KOPT-K1 (cell line): ENCODE measurements around the gene TCERG1.

Experiments used
- H3K27ac ChIP-seq: fragments of 200-600 bp; sonication (generic); 2 replicates; pipeline ENCODE4 v1.5.1; 2016; ENCODE audit warnings: antibody characterized with exemption, mild to moderate bottlenecking, low read depth, low read length; ENCODE audit not compliant: poor library complexity, severe bottlenecking
- H3K36me3 ChIP-seq: fragments of 200-600 bp; sonication (generic); 2 replicates; pipeline ENCODE4 v1.5.1; 2017; ENCODE audit warnings: antibody characterized with exemption, mild to moderate bottlenecking, low read length, moderate library complexity; ENCODE audit not compliant: insufficient read depth
- H3K9me3 ChIP-seq: fragments of 200-600 bp; sonication (generic); 2 replicates; pipeline ENCODE4 v1.5.1; 2017; ENCODE audit warnings: antibody characterized with exemption, low read length, mild to moderate bottlenecking; ENCODE audit not compliant: insufficient read depth, poor library complexity, severe bottlenecking

Gene TCERG1

GRCh38 chr5:146446861-146447733 lies at the start of gene TCERG1:
Gene TCERG1 (plus strand): TSS chr5:146447333. CDS start chr5:146447350, 17 bp downstream.
- Histone ChIP-seq H3K9me3 (no peaks in the 10 kb centered on the region), H3K36me3 (0 out of 2 replicates have a peak, but pooled peaks cover 7% of the 10 kb centered on the region), H3K27ac (peak within 1 kb of the TSS; percentile 88)

- no peaks in the 10 kb centered on the region for H3K36me3 ChIP-seq
- no peak overlapping the region for H3K27ac ChIP-seq
- H3K9me3 ChIP-seq, result peaks cover 9% of the 10 kb centered on the region
Observed at GRCh38 chr5:146398826-146399225, 48.3 kb upstream of the TCERG1 start.

GRCh38 chr5:146399481-146399880 lies 47.7 kb upstream of the TCERG1 start:
- Histone ChIP-seq H3K36me3 (no peaks in the 10 kb centered on the region), H3K27ac (no peak overlapping the region), H3K9me3 (peaks cover 9% of the 10 kb centered on the region)

GRCh38 chr5:146400201-146400600 lies 46.9 kb upstream of the TCERG1 start:
- Histone ChIP-seq H3K27ac (no peak overlapping the region), H3K9me3 (peaks cover 9% of the 10 kb centered on the region), H3K36me3 (no peaks in the 10 kb centered on the region)

GRCh38 chr5:146401021-146401420 lies 46.1 kb upstream of the TCERG1 start:
- H3K9me3 ChIP-seq, result peaks cover 9% of the 10 kb centered on the region
- H3K27ac ChIP-seq, result no peak overlapping the region
- no peaks in the 10 kb centered on the region for H3K36me3 ChIP-seq

GRCh38 chr5:146402949-146403348 lies 44.2 kb upstream of the TCERG1 start:
- Histone ChIP-seq H3K9me3 (peaks cover 8% of the 10 kb centered on the region), H3K36me3 (no peaks in the 10 kb centered on the region), H3K27ac (no peak overlapping the region)

GRCh38 chr5:146409054-146409671 lies 38.0 kb upstream of the TCERG1 start:
- Histone ChIP-seq H3K9me3 (no peaks in the 10 kb centered on the region), H3K36me3 (no peaks in the 10 kb centered on the region), H3K27ac (no peak overlapping the region)

- Histone ChIP-seq H3K36me3 (no peaks in the 10 kb centered on the region), H3K9me3 (no peaks in the 10 kb centered on the region), H3K27ac (no peak overlapping the region)
Observed at GRCh38 chr5:146410272-146410671, 36.9 kb upstream of the TCERG1 start.

GRCh38 chr5:146419696-146420095 lies 27.4 kb upstream of the TCERG1 start:
- Histone ChIP-seq H3K9me3 (no peaks in the 10 kb centered on the region), H3K36me3 (no peaks in the 10 kb centered on the region)

GRCh38 chr5:146425023-146425422 lies 22.1 kb upstream of the TCERG1 start:
- no peaks in the 10 kb centered on the region for H3K9me3 ChIP-seq
- no peaks in the 10 kb centered on the region for H3K36me3 ChIP-seq

More at GRCh38 chr5:146419696-146420095, 27.4 kb upstream of the TCERG1 start:
- no peak overlapping the region for H3K27ac ChIP-seq

GRCh38 chr5:146426305-146426704 lies 20.8 kb upstream of the TCERG1 start:
- Histone ChIP-seq H3K36me3 (no peaks in the 10 kb centered on the region), H3K9me3 (no peaks in the 10 kb centered on the region), H3K27ac (no peak overlapping the region)

More at GRCh38 chr5:146425023-146425422, 22.1 kb upstream of the TCERG1 start:
- no peak overlapping the region for H3K27ac ChIP-seq

- H3K27ac ChIP-seq, result no peak overlapping the region
- H3K9me3 ChIP-seq, result no peaks in the 10 kb centered on the region
- no peaks in the 10 kb centered on the region for H3K36me3 ChIP-seq
Observed at GRCh38 chr5:146426853-146427618, 20.1 kb upstream of the TCERG1 start.

GRCh38 chr5:146427619-146427997 lies 19.5 kb upstream of the TCERG1 start:
- no peaks in the 10 kb centered on the region for H3K36me3 ChIP-seq
- H3K27ac ChIP-seq, result no peak overlapping the region
- no peaks in the 10 kb centered on the region for H3K9me3 ChIP-seq

- Histone ChIP-seq H3K27ac (no peak overlapping the region), H3K36me3 (no peaks in the 10 kb centered on the region), H3K9me3 (no peaks in the 10 kb centered on the region)
Observed at GRCh38 chr5:146428658-146429057, 18.5 kb upstream of the TCERG1 start.

- Histone ChIP-seq H3K9me3 (no peaks in the 10 kb centered on the region), H3K36me3 (no peaks in the 10 kb centered on the region), H3K27ac (no peak overlapping the region)
Observed at GRCh38 chr5:146440353-146440752, 6.8 kb upstream of the TCERG1 start.
